MM.1S (cell line): ENCODE measurements around the gene DDX31.

Experiments used
- CTCF ChIP-seq: fragments of 300-600 bp; sonication (generic); IDR thresholded peaks from 2 replicates; pipeline ENCODE4 v1.5.1; 2016; ENCODE audit warnings: antibody characterized with exemption, low read length, mixed read lengths
- EZH2 ChIP-seq: fragments of 300-600 bp; sonication (generic); optimal IDR thresholded peaks from 2 replicates; pipeline ENCODE3; 2017; ENCODE audit warnings: low read depth, mild to moderate bottlenecking, antibody characterized with exemption, low read length, mixed read lengths

GRCh38 chr9:132631685-132632084 lies 38.1 kb downstream of the DDX31 start:
- no peak for TF ChIP-seq CTCF
- TF ChIP-seq EZH2 = no peak
